Ectodermal cell (in vitro differentiated cells): Measurements from ENCODE around the gene PPM1H.
"Not testable (repeated sequence)": the region's sequence is repeated elsewhere in the genome, so short reads cannot be mapped to it uniquely, and the experiment has no call there.

Experiments
- H3K27ac ChIP-seq: 2 replicates; pipeline ENCODE4 v1.7.0; 2013; ENCODE audit warnings: mild to moderate bottlenecking, low read depth, low read length; ENCODE audit not compliant: insufficient read depth, poor library complexity, severe bottlenecking
- H3K27me3 ChIP-seq: 2 replicates; pipeline ENCODE4 v1.7.0; 2013; ENCODE audit warnings: mild to moderate bottlenecking, low read length; ENCODE audit not compliant: insufficient read depth, control insufficient read depth, poor library complexity, severe bottlenecking
- H3K36me3 ChIP-seq: one replicate; pipeline ENCODE4 v1.7.0; 2013; ENCODE audit warnings: low read length; ENCODE audit not compliant: control insufficient read depth, insufficient read depth
- H3K4me1 ChIP-seq: one replicate; pipeline ENCODE4 v1.7.0; 2013; ENCODE audit warnings: low read length; ENCODE audit not compliant: control insufficient read depth, insufficient read depth
- H3K4me3 ChIP-seq: 2 replicates; pipeline ENCODE4 v1.7.0; 2013; ENCODE audit warnings: low read depth, low read length, control low read depth; ENCODE audit not compliant: insufficient read depth
- H3K9me3 ChIP-seq: 2 replicates; pipeline ENCODE4 v1.7.0; 2013; ENCODE audit warnings: mild to moderate bottlenecking, low read length, moderate library complexity; ENCODE audit not compliant: control insufficient read depth
- WGBS, 2 experiments: methylation state at CpG; one replicate each; pipeline ENCODE4 v1.1.7; 2013; ENCODE audit warnings: missing lambda C conversion rate in 2 of 2; 5-methylcytosine and 5-hydroxymethylcytosine counted together

The PPM1H gene

GRCh38 chr12:62731055-62731820 is 203.7 kb downstream of the PPM1H start:
- H3K4me3 ChIP-seq, result no peak overlapping the region
- H3K9me3 ChIP-seq, result no peaks in the 10 kb centered on the region
- H3K27me3 ChIP-seq, result no peaks in the 10 kb centered on the region
- 93 to 95% methylated on average over 11 of the region's 11 CpGs for WGBS, 2 experiments
- no peaks in the 10 kb centered on the region for H3K36me3 ChIP-seq
- no peak overlapping the region for H3K27ac ChIP-seq
- peaks cover 10% of the 10 kb centered on the region for H3K4me1 ChIP-seq

- no peak overlapping the region for H3K27ac ChIP-seq
- H3K36me3 ChIP-seq, result no peaks in the 10 kb centered on the region
- no peaks in the 10 kb centered on the region for H3K27me3 ChIP-seq
- 91 to 98% methylated on average over 1 to 2 of the region's 2 CpGs for WGBS, 2 experiments
- H3K4me3 ChIP-seq, result no peak overlapping the region
- peaks cover 10% of the 10 kb centered on the region for H3K4me1 ChIP-seq
- H3K9me3 ChIP-seq, result no peaks in the 10 kb centered on the region
Measured at GRCh38 chr12:62730649-62731048, 204.3 kb downstream of the PPM1H start.

- not testable (repeated sequence) for H3K9me3 ChIP-seq, H3K27ac ChIP-seq, H3K36me3 ChIP-seq, H3K4me3 ChIP-seq, H3K27me3 ChIP-seq
- H3K4me1 ChIP-seq, result peaks cover 15% of the 10 kb centered on the region
- 69 to 74% methylated on average over 12 to 13 of the region's 13 CpGs for WGBS, 2 experiments
Measured at GRCh38 chr12:62729579-62730544, 205.1 kb downstream of the PPM1H start.

- no peak overlapping the region for H3K27ac ChIP-seq
- H3K4me3 ChIP-seq, result no peak overlapping the region
- no peaks in the 10 kb centered on the region for H3K9me3 ChIP-seq
- no peaks in the 10 kb centered on the region for H3K27me3 ChIP-seq
- WGBS, 2 experiments, result 91% methylated on average over 2 of the region's 2 CpGs
- H3K4me1 ChIP-seq, result peaks cover 23% of the 10 kb centered on the region
- H3K36me3 ChIP-seq, result no peaks in the 10 kb centered on the region
Measured at GRCh38 chr12:62728741-62729140, 206.2 kb downstream of the PPM1H start.

- no peak overlapping the region for H3K4me3 ChIP-seq
- WGBS, 2 experiments, result 96 to 97% methylated on average over 6 of the region's 6 CpGs
- peaks cover 23% of the 10 kb centered on the region for H3K4me1 ChIP-seq
- no peaks in the 10 kb centered on the region for H3K9me3 ChIP-seq
- H3K27ac ChIP-seq, result no peak overlapping the region
- H3K36me3 ChIP-seq, result no peaks in the 10 kb centered on the region
- H3K27me3 ChIP-seq, result no peaks in the 10 kb centered on the region
Measured at GRCh38 chr12:62726471-62726980, 208.4 kb downstream of the PPM1H start.

GRCh38 chr12:62725781-62726180 is 209.2 kb downstream of the PPM1H start:
- Histone ChIP-seq H3K4me3 (no peak overlapping the region), H3K27me3 (no peaks in the 10 kb centered on the region), H3K27ac (no peak overlapping the region), H3K9me3 (no peaks in the 10 kb centered on the region), H3K4me1 (peaks cover 23% of the 10 kb centered on the region), H3K36me3 (no peaks in the 10 kb centered on the region)
- 86 to 89% methylated on average over 1 of the region's 1 CpG for WGBS, 2 experiments

GRCh38 chr12:62724947-62725451 is 210.0 kb downstream of the PPM1H start:
- H3K36me3 ChIP-seq, result no peaks in the 10 kb centered on the region
- H3K9me3 ChIP-seq, result no peaks in the 10 kb centered on the region
- no peaks in the 10 kb centered on the region for H3K27me3 ChIP-seq
- H3K4me3 ChIP-seq, result no peak overlapping the region
- 55 to 57% methylated on average over 4 of the region's 4 CpGs for WGBS, 2 experiments
- H3K27ac ChIP-seq, result no peak overlapping the region
- H3K4me1 ChIP-seq, result peaks cover 20% of the 10 kb centered on the region

GRCh38 chr12:62724285-62724684 is 210.7 kb downstream of the PPM1H start:
- H3K27me3 ChIP-seq, result no peaks in the 10 kb centered on the region
- no peak overlapping the region for H3K27ac ChIP-seq
- no peaks in the 10 kb centered on the region for H3K9me3 ChIP-seq
- H3K36me3 ChIP-seq, result no peaks in the 10 kb centered on the region
- 88 to 91% methylated on average over 3 of the region's 3 CpGs for WGBS, 2 experiments
- H3K4me1 ChIP-seq, result peaks cover 19% of the 10 kb centered on the region
- H3K4me3 ChIP-seq, result no peak overlapping the region

- Histone ChIP-seq H3K9me3 (no peaks in the 10 kb centered on the region), H3K4me3 (no peak overlapping the region), H3K4me1 (peaks cover 13% of the 10 kb centered on the region), H3K27ac (no peak overlapping the region), H3K27me3 (no peaks in the 10 kb centered on the region), H3K36me3 (no peaks in the 10 kb centered on the region)
- 95 to 100% methylated on average over 3 of the region's 3 CpGs for WGBS, 2 experiments
Measured at GRCh38 chr12:62722971-62723680, 211.8 kb downstream of the PPM1H start.
